Bone marrow (tissue), 2 donors: ENCODE results near the gene PATJ.
"Not testable (repeated sequence)": the region's sequence is repeated elsewhere in the genome, so short reads cannot be mapped to it uniquely, and the experiment has no call there.

ENCODE experiments used
- DNase-seq, 2 donors: peaks; one replicate each; lab custom pipeline; 2025; lab: John Stamatoyannopoulos, UW

The PATJ gene

DNA sequence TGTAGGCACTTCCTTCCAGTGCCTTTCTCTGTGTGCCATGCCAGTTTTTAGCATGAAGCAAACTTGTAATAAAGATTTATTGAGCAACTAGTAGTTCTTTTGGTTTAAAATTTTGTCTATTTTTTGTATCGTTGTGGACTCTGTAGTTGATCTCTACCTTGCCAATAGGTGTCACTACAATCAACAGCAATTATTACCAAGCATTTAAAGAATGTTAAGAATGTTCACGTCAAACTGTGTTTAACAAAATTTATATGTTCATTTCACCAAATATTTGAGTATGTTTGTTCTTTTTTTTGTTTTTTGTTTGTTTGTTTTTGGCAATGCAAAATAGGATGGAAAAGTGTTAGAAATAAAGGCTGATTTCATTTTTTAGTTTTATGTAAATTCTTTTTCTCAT lies 208.1 kb downstream of the PATJ start:
- no peak for DNase-seq

- DNase-seq, result no peak
Observed at GRCh38 chr1:61951731-61952580, 209.7 kb downstream of the PATJ start.

DNA sequence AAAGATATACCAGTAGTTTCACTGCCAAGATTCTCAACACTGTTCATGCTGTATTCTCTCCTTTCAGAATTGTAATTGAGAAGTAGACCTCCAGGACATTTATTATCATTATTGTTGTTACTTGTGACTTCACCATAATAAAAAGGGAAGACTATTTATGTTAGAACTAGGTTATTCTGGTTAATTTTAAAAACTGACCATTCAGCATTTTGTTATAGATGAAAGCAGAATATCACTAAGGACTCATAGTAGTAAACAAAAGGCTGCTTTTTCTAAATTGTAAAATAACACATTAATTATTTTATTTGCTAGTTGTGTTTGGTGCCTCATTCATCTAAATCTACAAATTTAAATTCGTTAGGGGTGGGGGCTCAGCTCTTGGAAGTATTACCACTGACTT lies 210.4 kb downstream of the PATJ start:
- DNase-seq, result no peak

DNA sequence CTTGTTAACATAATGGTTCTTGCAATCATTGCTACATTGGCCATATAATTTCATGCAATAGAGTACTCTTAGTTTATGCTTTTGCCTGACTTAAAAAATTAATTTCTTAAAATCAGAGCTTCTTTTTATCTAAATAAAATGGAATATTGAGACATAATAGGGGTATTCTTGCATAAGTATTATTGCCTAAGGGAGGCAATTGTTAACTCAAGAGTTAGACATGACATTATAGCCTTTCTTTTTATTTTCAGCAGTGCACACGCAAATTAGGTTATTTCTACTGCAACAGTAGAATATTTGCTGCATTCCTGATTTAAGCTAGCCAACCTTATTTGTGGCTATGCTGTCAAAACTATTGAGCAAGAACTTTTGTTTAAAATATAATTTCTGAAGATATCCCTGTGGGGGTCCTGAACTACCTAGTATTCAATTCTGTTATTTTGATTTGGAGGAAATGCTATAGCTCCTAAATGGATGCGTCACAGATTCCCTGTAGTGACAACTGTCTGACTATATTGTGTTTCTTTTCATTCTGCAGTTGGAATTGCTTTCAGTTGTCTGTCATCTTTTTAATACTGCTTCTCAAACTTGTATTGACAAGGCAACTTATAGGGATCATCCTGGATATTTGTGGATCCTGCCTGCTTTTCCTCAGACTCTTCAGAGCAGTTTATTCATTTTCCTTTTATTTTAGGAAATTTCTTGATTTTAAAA lies 211.0 kb downstream of the PATJ start:
- no peak for DNase-seq

GRCh38 chr1:61953790-61954150 lies 211.5 kb downstream of the PATJ start:
- DNase-seq, result no peak

DNA sequence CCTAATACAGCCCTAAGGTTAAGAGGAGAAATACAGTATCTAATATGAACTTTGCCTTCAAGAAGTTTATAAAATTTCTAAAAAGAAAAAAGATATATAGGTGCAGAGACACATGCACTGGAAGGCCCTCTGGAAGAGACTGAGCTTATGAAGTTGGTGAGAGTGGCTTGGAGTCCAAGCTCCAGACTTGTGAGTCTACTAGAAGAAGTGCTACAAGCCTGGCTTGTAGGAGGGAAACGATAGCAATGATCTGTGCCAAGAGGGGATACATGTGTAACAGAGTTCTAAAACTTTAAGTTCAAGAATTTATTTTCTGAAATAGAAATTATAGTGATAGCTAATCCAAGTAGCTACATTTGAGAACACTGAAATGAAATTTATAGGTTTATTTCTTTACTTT lies 213.0 kb downstream of the PATJ start:
- DNase-seq, result no peak

DNA sequence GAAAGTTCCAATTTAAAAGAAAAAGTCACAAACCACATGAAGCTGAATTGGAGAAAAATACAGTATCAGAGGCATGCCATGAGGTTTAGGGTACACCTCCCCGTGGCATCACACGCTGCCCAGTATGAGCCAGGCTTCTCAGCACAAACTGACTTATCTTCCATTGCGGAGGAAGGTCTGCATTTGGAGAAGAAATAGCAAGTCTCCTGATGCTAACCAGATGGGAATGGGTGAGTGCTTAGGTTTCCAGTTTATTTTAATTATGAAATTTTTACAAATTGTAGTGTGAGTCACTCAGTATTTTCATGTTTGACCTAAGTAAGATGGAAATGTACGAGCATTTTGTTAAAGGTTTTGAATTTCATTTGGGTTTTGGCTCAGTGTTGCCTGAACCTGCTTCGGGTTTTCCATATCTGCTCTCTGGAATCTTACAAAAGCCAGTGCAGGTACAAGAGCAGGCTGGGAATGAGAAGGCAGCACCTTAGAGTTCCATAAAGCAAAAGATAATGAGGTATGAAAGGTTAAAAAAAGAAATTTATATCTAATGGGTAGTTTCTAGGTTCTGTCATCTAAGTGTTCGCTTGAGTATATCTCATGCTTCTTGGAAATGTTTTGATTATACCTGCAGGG lies 213.9 kb downstream of the PATJ start:
- no peak for DNase-seq

DNA sequence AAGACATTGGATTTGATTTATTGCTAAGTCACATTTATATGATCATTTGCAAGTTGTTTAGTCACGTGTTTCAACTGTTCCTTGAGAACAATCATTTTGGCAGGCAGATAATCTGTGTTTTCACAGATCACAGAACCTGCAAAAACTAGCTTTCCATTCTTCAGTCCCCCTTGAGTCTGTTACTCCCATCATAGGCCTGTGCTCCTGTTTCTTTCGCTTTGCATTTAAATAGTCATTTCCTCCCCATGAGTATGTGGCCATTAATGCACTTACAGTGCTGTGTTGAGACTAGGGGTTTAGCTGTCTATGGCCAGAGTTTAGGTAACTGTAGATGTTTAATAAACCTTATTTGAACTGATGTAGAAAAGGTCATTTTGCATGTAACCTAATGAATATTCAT lies 214.5 kb downstream of the PATJ start:
- DNase-seq, result no peak

- no peak for DNase-seq
Observed at GRCh38 chr1:61961009-61961408, 218.7 kb downstream of the PATJ start.

DNA sequence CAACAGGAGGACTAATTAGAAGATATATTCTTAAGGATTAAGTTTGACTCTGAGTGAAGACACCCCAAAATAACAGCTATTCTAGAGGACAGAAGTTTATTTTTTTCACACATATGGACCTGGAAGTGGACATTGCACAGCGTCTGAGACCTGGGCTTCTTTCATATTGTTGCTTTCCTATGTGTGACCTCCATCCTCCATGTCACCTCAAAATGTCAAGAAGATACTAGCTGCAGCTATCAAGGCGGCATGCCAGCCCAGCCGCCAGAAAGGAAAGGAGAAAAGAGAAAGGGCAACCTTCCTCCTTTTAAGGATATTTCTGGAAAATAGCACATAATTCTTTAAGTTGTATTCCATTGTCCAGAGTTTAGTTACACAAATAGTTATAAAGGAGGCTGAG lies 220.4 kb downstream of the PATJ start:
- DNase-seq, result no peak

GRCh38 chr1:61966450-61967225 lies 224.4 kb downstream of the PATJ start:
- DNase-seq, result not testable (repeated sequence)

- DNase-seq, result no peak
Observed at GRCh38 chr1:61967750-61968149, 225.5 kb downstream of the PATJ start.

DNA sequence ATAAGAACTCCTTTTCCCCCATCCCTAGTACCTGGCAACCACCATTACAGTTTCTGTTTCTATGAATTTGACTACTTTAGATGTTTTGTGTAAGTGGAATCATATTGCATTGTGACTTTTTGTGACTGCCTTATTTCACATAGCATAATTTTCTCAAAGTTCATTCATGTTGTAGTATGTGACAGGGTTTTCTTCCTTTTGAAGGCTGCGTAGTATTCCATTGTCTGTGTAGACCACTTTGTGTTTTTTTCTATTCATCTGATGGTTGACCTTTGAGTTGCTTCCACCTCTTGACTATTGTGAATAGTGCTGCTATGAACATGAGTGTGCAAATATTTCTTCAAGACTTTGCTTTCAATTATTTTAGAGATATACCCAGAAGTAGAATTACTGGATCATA lies 226.6 kb downstream of the PATJ start:
- DNase-seq, result no peak

- no peak for DNase-seq
Observed at GRCh38 chr1:61973100-61973837, 231.0 kb downstream of the PATJ start.

GRCh38 chr1:61975638-61976037 lies 233.4 kb downstream of the PATJ start:
- DNase-seq, result no peak

- no peak for DNase-seq
Observed at GRCh38 chr1:61976566-61976965, 234.3 kb downstream of the PATJ start.

DNA sequence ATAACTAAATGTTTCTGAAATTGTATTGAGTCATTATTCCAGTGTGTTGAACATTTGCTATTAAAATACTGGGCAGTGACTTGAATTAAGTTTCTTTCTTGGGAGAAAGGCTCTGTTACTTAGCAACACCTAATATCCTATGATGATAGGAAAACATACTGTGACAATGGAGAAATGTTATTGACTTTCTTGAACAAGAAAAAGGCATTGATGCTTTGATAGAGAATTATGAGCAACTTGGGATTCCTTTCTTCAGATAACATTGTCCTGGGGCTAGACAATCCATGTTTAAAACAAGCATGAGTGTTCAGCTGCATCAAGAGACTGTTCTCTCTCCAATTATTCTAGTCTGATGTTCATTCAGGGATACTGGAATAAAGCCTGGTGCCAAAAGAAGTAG lies 236.5 kb downstream of the PATJ start:
- no peak for DNase-seq

DNA sequence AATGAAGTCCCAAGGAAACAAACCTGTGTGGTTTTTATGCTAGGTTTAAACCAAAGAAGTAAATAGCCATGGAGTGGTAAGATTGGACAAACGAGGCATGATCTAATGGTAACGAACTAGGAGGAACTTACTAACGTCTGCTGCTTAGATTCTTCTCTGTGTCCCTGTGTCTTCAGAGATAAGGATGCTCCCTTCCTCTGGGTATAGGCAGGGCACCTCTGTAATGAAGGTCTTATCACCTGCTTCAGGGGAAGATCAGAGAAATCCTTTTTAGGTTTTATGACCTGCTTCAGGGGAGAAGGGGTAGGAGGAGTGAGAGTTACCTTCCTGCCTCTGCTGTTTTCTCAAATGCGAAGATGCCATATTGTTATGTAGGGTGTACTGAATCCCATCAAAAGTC lies 237.4 kb downstream of the PATJ start:
- no peak for DNase-seq

- DNase-seq, result no peak
Observed at GRCh38 chr1:61980561-61980960, 238.3 kb downstream of the PATJ start.

- DNase-seq, result no peak
Observed at GRCh38 chr1:61981870-61982660, 239.8 kb downstream of the PATJ start.

GRCh38 chr1:61983236-61983635 lies 241.0 kb downstream of the PATJ start:
- DNase-seq, result no peak
